Left forelimb (tissue), 1 donor: ENCODE results near the gene TXNIP.

Source experiments
- DNase-seq: peaks from one replicate; pipeline ENCODE4 v3.0.0-alpha.2; 2018; ENCODE audit warnings: low spot score

TXNIP gene

GRCh38 chr1:145985129-145985501 is 11.3 kb downstream of the TXNIP start:
- no peak for DNase-seq

- no peak for DNase-seq
Measured at GRCh38 chr1:145983960-145984830, 12.2 kb downstream of the TXNIP start.

GRCh38 chr1:145983206-145983675 is 13.1 kb downstream of the TXNIP start:
- no peak for DNase-seq

- DNase-seq = no peak
Measured at GRCh38 chr1:145982010-145982723, 14.2 kb downstream of the TXNIP start.

GRCh38 chr1:145980457-145980994 is 15.9 kb downstream of the TXNIP start:
- no peak for DNase-seq

GRCh38 chr1:145979746-145980456 is 16.5 kb downstream of the TXNIP start:
- DNase-seq = no peak

- DNase-seq = peak; percentile 87
Measured at GRCh38 chr1:145978854-145979745, 17.3 kb downstream of the TXNIP start.

- DNase-seq = no peak
Measured at GRCh38 chr1:145978471-145978853, 17.9 kb downstream of the TXNIP start.

GRCh38 chr1:145977486-145978470 is 18.6 kb downstream of the TXNIP start:
- DNase-seq = no peak

GRCh38 chr1:145977016-145977415 is 19.4 kb downstream of the TXNIP start:
- DNase-seq = no peak

GRCh38 chr1:145975216-145975615 is 21.2 kb downstream of the TXNIP start:
- DNase-seq = no peak

- no peak for DNase-seq
Measured at GRCh38 chr1:145974721-145975120, 21.7 kb downstream of the TXNIP start.

GRCh38 chr1:145972580-145972979 is 23.8 kb downstream of the TXNIP start:
- DNase-seq = no peak

GRCh38 chr1:145967288-145967687 is 29.1 kb downstream of the TXNIP start:
- no peak for DNase-seq

- no peak for DNase-seq
Measured at GRCh38 chr1:145965119-145965744, 31.1 kb downstream of the TXNIP start.

GRCh38 chr1:145964328-145965118 is 31.9 kb downstream of the TXNIP start, which contains the start of the genes ANKRD34A and POLR3GL:
Gene ANKRD34A (minus strand): TSS chr1:145964575. CDS start chr1:145961759, 2,816 bp downstream.
Gene POLR3GL (plus strand): TSS chr1:145964690. CDS start chr1:145974866, 10,176 bp downstream.
- peak; percentile 92 for DNase-seq

GRCh38 chr1:145963265-145964019 is 32.9 kb downstream of the TXNIP start:
- DNase-seq = no peak
